Right ventricle myocardium superior (tissue), 1 donor: Measurements from ENCODE around the gene C11orf54. TPM values are rescaled to one million over a fixed set of nuclear protein-coding genes. Genes with fewer than 3 reads are reported as not detected.
"Not testable (repeated sequence)": the region's sequence is repeated elsewhere in the genome, so short reads cannot be mapped to it uniquely, and the experiment has no call there.

Experiments
- ATAC-seq: fragments of 200-7000 bp; cut with Tn5 transposase; one replicate; pipeline ENCODE4 v1.9.1; 2020; ENCODE audit warnings: mild to moderate bottlenecking; ENCODE audit not compliant: poor library complexity
- DNase-seq: peaks from one replicate; pipeline ENCODE4 v3.0.0-alpha.2; 2020
- intact Hi-C: fragments of 100-400 bp; cut with DNase I; formaldehyde crosslinking; loops from one replicate; pipeline ENCODE4 v1.11.2; 2022
- total RNA-seq: library from RNA; stranded (reverse); fragmentation: NEBNext Ultra II Directional; extraction: Animal tissue kit (Norgen Biotek cat#: 25700); gene quantifications from one replicate; pipeline ENCODE4 v1.2.1, GENCODE V29; 2021
- donor health status: DM: no; HTN: yes; CAD: no; lungs with severe emphysema.

Gene C11orf54
- total RNA-seq, 1 donor from 2014 or later, result 30.2 TPM

GRCh38 chr11:93732237-93732892, 9.1 kb upstream of the C11orf54 start:
- ATAC-seq (no peak), DNase-seq (no peak)
- intact Hi-C loops, result loop anchor here (10.0 kb wide), 1 partner anchor 48 kb away; no protein-coding TSS in a partner anchor

- no peak for ATAC-seq
- intact Hi-C loops, result loop anchor here (10.0 kb wide), 1 partner anchor 49 kb away; no protein-coding TSS in a partner anchor
These were observed 8.0 kb upstream of the C11orf54 start for GRCh38 chr11:93733474-93733873.

GRCh38 chr11:93734427-93735222, 6.8 kb upstream of the C11orf54 start:
- intact Hi-C loops, result loop anchor here (10.0 kb wide), 1 partner anchor 50 kb away; no protein-coding TSS in a partner anchor
- no peak for DNase-seq
- ATAC-seq, result no peak

More at GRCh38 chr11:93733474-93733873, 8.0 kb upstream of the C11orf54 start:
- no peak for DNase-seq

GRCh38 chr11:93735627-93736026, 5.8 kb upstream of the C11orf54 start:
- no peak for ATAC-seq
- intact Hi-C loops, result loop anchor here (10.0 kb wide), 1 partner anchor 51 kb away; no protein-coding TSS in a partner anchor
- DNase-seq, result no peak

GRCh38 chr11:93736129-93736528, 5.3 kb upstream of the C11orf54 start:
- intact Hi-C loops, result loop anchor here (10.0 kb wide), 1 partner anchor 51 kb away; no protein-coding TSS in a partner anchor
- DNase-seq (no peak), ATAC-seq (no peak)

GRCh38 chr11:93737904-93738612, 3.4 kb upstream of the C11orf54 start:
- intact Hi-C loops, result loop anchor here (10.0 kb wide), 1 partner anchor 53 kb away; no protein-coding TSS in a partner anchor
- no peak for ATAC-seq

GRCh38 chr11:93738647-93739081, 2.8 kb upstream of the C11orf54 start:
- no peak for ATAC-seq
- no peak for DNase-seq
- intact Hi-C loops, result loop anchor here (10.0 kb wide), 1 partner anchor 54 kb away; no protein-coding TSS in a partner anchor

More at GRCh38 chr11:93737904-93738612, 3.4 kb upstream of the C11orf54 start:
- no peak for DNase-seq

- intact Hi-C loops, result loop anchor here (5.0 kb wide), 1 partner anchor 42 kb away; the partner anchor contains the start of gene MED17
- ATAC-seq (no peak), DNase-seq (no peak)
These were observed 1.3 kb upstream of the C11orf54 start for GRCh38 chr11:93740031-93740729.

GRCh38 chr11:93740730-93741093, 760 bp upstream of the C11orf54 start:
- DNase-seq, result peak; percentile 71

GRCh38 chr11:93741882-93742226, 382 bp downstream of the C11orf54 start:
- intact Hi-C loops, result loop anchor here (5.0 kb wide), 1 partner anchor 40 kb away; the partner anchor contains the start of gene MED17
- ATAC-seq (peak; percentile 50), DNase-seq (no peak)

More at GRCh38 chr11:93740730-93741093, 760 bp upstream of the C11orf54 start:
- ATAC-seq, result peak; percentile 70
- intact Hi-C loops, result loop anchor here (5.0 kb wide), 1 partner anchor 42 kb away; the partner anchor contains the start of gene MED17

- DNase-seq (no peak), ATAC-seq (no peak)
- intact Hi-C loops, result loop anchor here (5.0 kb wide), 1 partner anchor 39 kb away; the partner anchor contains the start of gene MED17
These were observed 1.8 kb downstream of the C11orf54 start for GRCh38 chr11:93743291-93743690.

GRCh38 chr11:93744669-93745004, 3.2 kb downstream of the C11orf54 start:
- DNase-seq (no peak), ATAC-seq (no peak)
- intact Hi-C loops, result loop anchor here (5.0 kb wide), 1 partner anchor 38 kb away; the partner anchor contains the start of gene MED17

- intact Hi-C loops, DNase-seq, ATAC-seq: not testable (repeated sequence)
These were observed 3.7 kb downstream of the C11orf54 start for GRCh38 chr11:93745005-93745755.

GRCh38 chr11:93746101-93746500, 4.6 kb downstream of the C11orf54 start:
- no peak for DNase-seq
- intact Hi-C loops, result no loop called here

GRCh38 chr11:93747122-93747521, 5.7 kb downstream of the C11orf54 start:
- intact Hi-C loops, result no loop called here
- ATAC-seq, result no peak

More at GRCh38 chr11:93746101-93746500, 4.6 kb downstream of the C11orf54 start:
- ATAC-seq, result no peak

GRCh38 chr11:93751001-93751400, 9.5 kb downstream of the C11orf54 start:
- no peak for ATAC-seq
- intact Hi-C loops, result no loop called here
- DNase-seq, result no peak

More at GRCh38 chr11:93747122-93747521, 5.7 kb downstream of the C11orf54 start:
- DNase-seq, result no peak

- intact Hi-C loops, result no loop called here
- ATAC-seq, result no peak
- DNase-seq, result no peak
These were observed 11.8 kb downstream of the C11orf54 start for GRCh38 chr11:93753241-93753640.
